Fibroblast of peridontal ligament (primary cell): ENCODE measurements around the gene CCDC91.

ENCODE experiments used
- DNase-seq: peaks from one replicate; pipeline ENCODE4 v3.0.0-alpha.2; 2010; ENCODE audit errors: extremely low read depth

CCDC91 gene

DNA sequence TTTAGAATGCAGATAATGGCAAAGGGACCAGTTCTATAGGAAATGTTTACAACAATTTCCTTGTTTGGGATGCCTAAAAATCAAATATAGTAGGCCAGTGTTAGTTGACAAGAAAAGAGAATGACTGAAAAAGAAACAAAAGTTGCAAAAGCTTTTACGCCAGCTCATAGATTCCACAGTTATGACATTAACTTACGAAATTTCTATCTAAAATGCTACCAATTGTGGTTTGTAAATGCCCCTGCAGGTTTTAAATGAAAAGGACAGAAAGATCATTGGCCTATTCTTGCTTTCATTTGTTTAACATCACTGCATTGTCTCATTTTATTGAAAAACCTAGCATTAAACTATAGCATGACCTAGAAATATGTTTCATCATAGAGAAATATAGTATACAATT is 345.8 kb downstream of the CCDC91 start:
- DNase-seq, result peak; percentile 95

DNA sequence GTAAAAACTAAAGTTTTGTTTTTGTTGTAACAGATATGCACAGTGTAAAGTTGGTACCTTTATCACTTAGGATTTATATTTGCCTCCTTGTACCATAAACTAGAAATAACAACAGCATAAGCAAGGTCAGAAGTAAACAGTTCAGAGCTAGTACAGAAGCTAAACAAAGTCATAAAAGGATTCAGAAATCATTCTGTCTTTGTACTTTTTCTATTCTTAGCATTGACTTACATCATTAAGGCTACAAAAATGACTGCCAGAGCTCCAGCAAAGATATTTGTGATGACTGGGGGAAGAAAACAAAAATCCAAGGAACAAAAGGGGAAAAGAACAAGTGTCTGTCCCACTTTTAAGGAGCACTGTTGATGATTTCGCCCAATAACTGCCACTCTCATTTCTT is 347.2 kb downstream of the CCDC91 start:
- DNase-seq, result peak; percentile 38

DNA sequence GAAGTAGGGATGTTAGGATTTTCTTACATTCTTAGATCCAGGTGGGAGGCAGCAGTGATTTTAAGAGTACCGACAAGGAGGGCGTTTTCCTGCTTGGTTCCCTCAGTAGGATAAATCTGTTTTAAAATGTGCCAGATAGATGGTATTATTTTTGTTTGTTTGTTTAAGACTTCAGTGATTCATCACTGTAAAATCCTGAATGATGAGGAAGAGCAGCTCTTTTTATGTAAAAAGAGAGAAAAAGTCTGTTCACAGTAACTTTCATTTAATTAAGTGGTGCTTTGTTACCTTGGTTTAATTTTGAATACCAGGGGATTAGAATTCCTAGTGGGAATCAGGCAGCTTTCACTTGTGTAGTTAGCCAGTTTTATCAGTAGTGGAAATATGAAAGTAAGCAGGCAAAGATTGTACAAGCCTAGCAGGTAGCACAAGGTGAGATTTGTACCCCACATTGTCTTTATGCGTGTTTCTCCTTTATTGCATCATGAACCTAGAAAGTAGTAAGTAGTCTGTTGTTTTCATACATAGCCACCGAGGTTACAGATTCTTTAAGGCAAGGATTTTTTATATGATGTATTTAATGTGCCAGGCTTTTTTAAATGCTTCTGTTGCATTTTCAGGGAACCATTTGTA is 349.6 kb downstream of the CCDC91 start:
- DNase-seq, result no peak

DNA sequence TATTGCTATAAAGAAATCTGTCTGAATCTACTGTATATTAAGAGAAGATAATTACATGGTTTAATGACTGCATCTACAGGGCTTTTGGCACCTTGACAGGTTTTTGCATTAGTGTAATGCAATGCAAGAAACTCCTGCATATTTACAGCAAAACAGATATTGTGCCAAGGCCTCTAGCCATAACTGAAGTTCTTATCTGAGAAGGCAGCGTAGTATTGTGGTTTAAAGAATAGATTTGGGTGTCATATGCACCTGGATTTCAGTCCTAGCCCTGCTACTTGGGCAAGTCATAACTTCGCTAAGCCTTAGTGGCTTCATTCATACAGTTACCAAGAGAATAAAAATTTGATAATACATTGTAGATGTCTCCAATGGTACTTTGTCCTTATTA is 350.1 kb downstream of the CCDC91 start:
- DNase-seq, result no peak

DNA sequence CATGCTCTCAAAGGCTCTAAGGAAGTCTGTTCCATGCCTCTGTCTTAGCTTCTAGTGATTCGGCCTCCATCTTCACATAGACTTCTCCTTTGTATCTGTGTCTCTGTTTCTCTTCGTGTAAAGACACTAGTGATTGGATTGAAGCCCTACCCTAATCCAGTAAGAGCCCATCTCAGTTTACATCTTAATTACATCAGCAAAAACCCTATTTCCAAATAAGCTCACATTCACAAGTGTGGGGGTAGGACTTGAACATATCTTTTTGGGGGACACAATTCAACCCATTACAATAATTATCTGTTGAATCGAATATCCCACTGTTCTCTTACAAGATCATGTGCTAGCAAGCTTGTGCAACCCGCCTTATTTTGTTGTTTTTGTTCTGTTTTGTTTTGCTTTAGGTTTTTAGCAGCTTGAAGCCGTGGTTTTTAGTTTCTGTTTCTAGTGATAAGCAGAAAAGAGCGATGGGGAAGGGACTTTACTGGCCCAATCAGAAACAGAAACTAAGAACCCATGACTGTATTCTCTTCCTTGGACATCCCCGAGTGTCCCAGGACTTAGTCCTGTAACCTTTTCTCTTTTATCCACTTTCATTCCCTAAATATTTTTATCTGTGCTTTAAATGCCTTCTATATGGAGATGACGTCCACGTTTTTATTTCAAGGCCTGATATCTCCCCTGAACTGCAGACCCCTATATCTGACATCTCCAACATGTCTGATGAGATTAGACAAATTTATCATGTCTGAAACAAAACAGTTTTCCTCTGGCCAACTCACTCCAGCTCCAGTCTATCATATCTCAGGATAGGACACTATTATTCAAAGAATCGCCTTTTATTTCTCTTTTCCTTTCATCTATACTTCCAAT is 353.0 kb downstream of the CCDC91 start:
- DNase-seq, result no peak

DNA sequence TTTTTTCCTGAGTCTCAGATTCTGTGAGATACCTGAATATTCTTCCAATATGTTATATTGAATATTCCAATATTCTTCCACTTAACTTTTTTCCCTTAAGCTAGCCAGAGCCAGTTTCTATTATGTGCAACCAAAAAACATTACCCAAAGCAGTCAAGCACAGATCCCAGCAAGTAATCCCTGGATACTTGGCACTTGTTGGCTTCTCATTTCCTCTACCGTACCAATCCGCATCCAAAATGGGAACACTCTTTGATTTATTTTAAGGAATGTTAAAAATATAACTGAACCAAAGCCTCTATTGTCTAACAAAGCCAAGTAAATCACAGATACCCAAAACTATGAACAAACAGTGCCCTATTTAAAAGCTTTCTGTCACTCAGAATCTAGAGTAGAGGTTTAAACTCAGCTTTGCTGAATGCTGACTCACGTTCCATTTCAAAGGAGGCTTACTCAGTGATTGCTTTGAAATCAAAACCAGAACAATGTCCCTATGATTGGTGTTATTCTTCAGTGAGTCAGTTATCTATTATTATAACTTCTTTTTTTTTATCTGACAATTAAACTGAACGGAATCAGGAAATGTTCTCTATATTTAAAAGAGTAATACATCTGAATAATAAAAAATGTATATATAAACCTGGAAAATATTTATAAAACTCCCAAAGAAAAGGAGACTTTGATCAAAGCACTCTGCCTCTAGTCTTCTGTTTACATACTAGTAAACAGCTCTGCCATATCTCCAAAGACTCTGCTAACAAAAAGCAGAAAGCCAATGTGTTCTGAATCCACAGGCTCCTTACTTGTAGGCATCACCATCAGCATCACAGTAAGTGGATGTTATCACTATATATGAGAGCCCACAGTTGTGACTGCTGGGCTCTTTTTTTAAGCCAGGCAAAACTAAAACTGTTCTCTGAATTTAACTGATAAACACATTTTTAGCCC is 360.8 kb downstream of the CCDC91 start:
- peak; percentile 94 for DNase-seq

DNA sequence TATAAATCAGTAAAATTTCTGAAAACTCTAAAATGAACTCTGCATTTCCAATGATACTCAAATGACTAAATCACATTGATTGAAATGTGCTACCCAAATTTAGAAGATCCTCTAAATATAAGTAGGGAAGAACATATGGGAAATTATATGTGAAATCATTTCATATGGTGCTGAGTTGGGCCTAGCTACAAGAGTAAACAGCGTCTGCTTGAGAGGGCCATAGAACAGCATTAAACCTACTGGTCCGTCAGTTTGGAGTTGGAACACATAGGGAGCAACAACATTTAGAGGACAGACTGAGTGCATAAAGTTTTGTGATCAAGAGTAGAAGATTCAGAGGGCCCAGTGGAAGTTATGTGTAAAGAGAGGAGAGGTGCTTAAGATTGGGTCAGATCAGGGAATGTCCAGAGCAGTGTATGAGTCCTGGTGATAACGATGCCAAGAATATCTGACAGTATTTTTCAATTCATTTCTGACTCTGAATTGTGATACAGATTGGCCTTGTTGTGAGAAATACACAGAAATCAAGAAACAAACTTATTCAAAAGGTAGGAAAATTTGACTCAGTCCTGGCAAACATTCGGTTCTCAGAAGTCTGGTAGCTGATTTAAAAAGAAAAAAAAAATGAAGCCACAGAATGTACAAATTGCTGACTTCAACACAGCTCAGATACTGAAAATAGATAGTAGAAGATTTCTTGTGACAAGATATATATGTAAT is 362.2 kb downstream of the CCDC91 start:
- DNase-seq, result peak; percentile 57

DNA sequence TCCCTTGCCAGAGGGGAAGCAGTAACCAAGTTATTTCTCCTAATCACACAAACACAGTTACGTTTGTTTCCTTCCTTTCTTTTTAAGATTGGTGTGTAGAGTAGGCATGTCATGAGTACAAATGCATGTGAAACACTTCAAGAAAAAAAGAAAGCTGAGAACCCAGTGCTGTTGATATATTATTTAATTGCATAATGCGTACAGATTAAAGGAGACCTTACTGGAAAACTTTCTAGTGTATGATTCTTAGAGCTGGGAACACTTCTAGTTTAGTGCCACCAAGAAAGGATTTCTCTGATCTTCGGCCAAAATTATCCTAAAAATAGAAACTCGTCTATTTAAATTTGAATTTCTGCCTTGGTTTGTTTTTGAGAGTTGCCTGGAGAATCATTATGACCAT is 365.5 kb downstream of the CCDC91 start:
- DNase-seq, result no peak

DNA sequence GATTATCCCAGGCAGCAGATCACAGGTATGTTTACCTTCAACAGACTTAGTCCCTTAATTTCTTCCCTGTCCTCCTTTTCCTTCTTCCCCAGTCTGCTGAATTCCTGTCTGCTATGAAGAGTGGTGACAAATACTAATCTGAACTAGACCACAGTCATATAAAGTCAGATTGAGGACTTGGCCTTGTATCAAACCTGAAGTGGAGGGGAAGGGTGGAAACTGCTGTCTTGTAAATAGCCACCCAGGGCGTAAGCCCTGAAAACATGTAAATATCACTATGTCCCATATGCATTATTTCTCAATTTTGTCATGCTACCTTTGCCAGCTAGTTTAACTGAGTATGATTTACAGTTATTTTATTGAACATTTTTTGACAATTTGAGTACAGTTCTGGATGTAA is 368.0 kb downstream of the CCDC91 start:
- no peak for DNase-seq

DNA sequence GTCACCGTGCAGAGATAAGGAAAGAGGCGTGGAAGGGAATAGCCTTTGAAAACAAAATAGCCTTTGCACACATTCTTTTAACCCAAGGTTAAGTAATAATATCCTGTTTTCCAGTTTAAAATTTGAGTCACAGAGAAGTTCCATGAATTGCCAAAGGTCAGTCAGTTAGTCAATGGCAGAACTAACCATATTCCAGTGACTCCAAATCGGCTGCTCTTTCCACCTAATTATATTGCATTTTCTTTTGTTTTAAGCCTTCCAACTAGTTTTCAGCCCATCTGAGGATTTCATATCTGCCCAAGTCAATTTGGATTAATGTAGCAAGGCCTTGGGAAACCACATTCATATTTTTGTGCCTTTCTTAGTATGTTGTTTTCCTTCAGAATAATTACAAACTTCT is 373.0 kb downstream of the CCDC91 start:
- peak; percentile 73 for DNase-seq

DNA sequence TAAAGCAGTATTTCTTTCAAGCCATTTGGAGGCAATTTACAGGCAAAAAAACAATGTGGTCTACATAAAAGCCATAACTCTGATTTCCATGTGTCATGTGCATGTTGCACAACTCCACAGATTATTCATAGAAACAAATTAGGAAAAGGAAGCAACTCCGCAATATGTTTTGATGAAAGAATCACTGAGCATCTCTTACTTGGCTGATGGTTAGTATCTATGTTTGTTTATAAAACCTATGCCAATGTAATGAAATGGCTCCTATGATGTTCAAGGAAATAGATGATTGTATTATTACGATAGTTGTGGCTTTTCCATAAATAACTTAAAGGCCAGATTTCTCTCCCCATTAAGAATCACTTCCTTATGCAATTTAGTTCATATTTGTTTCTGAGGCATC is 373.7 kb downstream of the CCDC91 start:
- peak; percentile 98 for DNase-seq

DNA sequence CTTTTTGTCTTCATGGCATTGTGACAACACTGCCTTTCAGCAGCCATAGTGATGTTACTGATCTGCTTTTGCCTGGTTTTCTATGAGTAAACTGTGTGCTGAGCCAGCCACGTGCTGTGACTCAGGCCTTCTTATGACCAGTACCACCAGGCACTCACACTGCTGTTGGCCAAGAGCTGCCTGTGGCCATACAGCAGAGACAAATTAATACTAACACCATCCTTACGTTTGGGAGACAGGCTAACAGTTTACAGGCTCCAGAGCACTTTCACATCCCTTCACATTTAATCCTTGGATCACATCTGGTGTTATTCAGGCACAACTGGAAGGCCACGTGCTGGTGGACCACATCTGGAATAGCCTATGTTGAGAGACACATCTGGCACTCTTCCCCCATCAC is 377.9 kb downstream of the CCDC91 start:
- DNase-seq, result peak; percentile 91

DNA sequence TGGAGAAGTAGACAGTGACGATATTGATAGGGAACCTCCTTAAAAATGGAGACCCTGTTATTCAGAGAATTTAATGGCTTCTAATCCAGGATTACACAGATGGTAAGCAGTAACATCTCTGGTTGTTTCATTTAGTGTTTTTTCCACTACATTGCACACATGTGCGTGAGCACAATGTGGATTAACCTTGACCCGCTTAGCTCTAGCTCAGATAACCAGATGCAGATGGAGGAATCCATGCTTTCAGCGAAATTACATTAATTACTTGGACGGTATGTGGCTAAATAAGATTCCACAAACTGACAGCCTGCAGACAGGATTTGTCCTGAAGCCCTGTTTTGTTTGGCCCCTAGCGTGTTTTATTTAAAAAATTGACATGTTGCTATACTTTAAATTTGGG is 378.4 kb downstream of the CCDC91 start:
- peak; percentile 52 for DNase-seq

DNA sequence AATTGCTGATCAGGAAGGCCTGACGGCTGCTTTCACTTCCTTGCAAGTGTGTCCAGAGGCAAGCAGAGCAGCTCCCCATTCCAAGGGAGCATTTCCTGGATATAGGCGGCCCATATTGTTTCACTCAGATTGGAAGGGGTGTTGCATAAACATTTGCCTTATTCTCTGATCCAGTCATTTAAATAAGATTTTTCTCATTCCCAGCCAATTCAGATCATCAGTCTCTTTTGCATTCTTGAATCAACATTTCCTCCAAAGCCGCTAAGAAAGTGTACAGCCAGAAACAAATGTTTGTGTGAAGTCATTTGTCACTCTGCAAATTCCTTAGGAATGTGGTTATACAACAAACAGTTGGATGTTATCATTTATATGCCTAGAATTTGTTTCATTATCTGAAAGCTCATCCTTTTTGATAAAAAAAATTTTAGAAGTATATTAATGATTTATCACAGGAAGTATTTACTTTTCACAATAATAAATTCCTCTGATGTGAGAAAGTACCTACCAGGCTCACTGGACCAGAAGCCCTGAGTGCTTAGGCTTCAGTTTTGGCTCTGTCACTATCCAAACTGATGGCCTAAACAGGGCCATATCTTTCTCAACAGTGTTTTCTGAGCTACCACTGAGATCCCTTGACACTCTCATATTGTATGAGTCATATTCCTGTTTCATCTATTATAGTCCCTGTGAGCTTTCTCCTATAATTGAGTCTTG is 379.6 kb downstream of the CCDC91 start:
- peak; percentile 93 for DNase-seq

DNA sequence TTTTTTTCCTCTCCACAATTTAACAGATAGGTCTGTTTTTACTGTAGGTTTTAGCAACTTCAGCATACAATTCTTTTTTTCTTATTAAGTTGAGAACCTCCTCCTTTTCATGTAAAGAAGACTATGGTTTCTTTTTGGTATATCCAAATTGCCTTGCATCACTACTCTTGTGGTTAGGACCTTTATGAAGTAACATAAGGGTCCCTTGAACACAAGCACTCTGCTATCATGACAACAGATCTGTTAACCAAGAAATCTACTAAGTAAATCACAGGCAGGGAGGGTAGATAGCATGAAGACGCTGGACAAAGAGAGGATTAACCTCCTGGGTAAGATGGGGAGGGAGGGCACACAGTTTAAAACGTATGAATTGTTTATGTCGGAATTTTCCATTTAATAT is 380.6 kb downstream of the CCDC91 start:
- DNase-seq, result no peak

DNA sequence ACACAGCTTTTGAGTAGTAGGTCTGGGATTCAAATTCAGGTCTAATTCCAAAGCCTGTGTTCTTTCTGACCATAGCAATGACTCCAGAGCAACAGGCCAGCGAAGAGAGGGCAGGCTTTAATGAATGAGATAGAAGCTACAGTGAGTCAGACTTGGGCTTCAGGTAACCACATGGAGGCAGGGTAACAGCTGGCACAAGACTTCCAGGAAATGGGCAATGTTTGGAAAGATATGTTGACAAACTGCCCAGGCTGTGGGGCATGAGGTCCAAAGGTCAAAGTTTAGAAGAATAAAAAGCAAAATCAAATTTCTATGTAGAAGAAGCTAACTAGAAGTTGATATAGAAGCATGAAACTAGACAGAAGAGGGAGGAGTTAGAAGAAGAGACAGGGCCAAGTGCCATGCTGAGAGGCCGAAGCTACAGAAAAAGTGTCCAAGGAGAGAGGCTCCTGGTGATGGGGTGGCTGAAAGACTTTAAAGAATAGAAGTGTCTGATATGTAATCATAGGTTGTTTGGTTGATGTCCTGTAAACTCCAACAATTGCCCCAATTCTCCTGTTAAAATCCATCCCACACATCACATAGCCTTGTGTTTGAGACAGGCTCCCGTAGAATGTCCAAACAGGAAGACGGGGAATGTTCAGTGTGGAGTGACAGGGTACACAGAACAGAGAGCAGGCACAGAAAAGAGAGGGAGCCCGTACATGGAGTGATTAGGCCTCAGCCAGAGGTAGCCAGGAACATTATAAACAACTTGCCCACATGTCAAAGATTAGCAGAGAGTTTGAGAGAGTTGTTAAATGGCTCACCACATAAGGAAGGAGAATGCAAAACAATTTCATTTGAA is 384.7 kb downstream of the CCDC91 start:
- no peak for DNase-seq

DNA sequence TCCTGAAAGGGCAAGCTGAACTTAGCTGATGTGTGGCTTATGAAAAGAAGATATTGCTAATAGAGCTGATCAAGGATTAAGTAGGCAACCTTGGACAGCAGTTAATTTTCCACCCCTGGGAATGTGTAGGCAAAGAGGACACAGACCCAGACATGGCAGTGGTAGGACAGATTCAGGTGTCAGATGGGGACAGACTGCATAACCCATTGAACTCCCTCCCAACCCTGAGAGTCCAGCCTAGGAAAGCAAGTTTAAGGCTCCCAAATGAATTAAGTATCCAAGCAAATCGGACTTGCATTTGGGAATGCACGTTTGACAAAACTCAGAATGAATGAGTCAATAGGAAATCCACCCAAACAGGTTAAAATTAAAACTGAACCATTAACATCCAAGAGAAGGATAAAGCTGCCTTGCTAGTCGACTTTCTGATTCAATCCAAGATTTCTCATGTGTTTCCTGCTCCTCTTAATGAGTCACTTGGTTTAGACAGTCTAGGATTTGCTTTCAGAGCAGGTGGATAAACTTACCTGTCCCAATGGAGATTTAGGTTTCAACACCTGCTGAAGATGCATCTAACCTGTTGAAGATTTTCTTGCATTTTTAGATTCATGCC is 385.4 kb downstream of the CCDC91 start:
- no peak for DNase-seq

DNA sequence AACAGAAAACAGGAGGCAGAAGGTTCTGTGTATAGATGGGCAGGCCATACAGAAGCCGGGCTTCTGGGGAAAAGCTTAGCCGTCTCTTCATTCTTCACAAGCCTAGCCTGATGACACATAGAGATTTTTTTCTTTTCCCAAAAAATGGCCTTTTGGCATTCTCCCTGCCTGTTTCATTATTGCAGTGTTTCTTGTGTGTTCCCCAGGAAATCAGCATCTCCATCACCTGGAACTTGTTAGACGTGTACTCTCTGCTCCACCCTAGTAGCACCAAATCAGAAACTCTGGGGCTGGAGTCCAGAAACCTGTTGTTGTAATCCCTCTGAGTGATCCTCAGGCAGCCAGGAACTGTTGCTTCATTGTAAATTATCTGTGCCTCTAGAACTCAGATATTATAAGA is 388.1 kb downstream of the CCDC91 start:
- DNase-seq, result peak; percentile 40

DNA sequence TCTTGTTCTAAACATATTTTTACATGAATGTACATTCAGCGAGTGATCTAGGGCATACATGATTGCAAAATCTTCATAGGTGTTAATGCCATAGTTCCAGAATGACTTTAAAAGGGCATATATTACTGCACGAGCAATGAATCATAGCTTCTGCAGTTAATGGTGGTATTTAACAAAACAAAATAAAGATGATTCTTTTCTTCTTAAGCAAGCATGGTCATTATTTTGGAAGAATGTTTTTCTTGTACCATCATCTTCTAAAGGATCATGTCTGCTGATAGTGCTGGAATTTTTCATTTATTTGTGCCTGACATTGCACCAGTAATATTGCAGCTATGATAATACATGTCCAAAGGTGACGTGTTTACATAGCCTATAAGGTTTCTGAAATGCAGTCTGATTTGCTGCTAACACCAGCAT is 388.6 kb downstream of the CCDC91 start:
- DNase-seq, result no peak
